Activated gamma-delta T cell treated with anti-CD3 and anti-CD28 coated beads, Interleukin-2, amount 50 U/mL, for 16 hours (primary cell): ENCODE measurements around the gene ARRDC2.
"Not testable (repeated sequence)": the region's sequence is repeated elsewhere in the genome, so short reads cannot be mapped to it uniquely, and the experiment has no call there.

Experiments used
- DNase-seq: peaks from one replicate; pipeline ENCODE4 v3.0.0-alpha.2; 2020; ENCODE audit warnings: low read depth

ARRDC2 gene

DNA sequence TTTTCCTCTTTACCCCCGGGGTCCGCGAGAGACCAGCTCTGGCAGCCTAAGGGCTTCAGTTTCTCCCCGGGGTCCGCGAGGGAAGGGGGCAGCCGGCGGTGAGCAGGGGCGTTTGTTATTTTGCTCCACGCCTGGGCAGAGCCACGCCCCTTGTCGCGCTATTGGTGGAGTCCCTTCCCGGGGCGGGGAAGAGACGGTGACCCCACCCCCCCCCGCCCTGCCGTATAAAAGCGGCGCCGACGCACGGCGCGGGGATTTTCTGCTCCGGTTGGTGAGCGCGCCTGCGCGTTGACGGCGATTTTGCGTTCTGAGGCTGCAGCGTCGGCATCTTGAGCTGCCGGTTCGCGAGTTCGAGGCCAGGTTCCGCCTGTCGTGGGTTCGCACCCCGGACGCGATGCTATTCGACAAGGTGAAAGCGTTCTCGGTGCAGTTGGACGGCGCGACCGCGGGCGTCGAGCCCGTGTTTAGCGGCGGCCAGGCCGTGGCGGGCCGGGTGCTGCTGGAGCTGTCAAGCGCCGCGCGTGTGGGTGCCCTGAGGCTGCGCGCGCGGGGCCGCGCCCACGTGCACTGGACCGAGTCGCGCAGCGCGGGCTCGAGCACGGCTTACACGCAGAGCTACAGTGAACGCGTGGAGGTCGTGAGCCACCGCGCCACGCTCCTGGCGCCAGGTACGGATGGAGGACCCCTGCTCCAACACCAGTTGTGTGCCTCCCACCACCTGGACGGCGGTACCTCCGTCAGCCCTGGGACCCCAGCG, at the start of gene ARRDC2:
ARRDC2 (plus strand) TSS at position 254 of the 757 bp plus-strand sequence; CDS start at position 395, 141 bp downstream.
- DNase-seq = peak; percentile 79

- no peak for DNase-seq
Measured at GRCh38 chr19:17963936-17964691, 43.9 kb upstream of the ARRDC2 start.

DNA sequence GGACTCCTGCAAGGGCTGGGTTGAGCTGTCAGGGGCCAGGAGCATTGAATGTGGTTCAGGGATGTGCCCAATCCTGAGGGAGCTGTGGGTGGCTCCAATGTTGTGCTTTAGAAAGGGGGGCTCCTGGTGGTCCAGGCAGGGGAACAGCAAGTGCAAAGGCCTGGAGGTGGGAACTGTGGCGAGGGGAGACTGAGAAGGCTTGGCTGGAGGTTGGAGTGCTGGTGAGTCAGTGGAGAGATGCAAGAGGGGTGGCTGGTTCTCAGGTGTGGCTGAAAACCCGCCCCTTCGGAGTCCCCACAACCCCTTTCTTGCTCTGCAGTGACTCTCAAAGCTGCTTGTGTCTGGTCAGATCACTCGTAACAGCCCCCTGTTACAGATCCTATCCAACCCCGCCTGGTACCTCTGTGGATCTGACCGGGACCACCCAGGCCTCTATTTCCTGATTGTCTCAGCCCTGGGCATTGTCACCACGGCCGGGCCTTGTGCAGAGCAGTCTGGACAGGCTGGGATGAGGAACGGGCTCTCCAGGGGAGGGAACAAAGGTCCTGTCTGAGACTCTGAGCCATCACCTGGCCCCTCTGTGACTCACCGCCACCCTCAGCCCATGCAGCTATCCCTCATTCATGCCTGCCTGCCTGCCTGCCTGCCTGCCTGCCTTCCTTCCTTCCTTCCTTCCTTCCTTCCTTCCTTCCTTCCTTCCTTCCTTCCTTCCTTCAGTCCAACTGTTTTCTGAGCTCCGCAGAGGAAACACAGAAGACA, 42.4 kb upstream of the ARRDC2 start:
- DNase-seq = no peak

GRCh38 chr19:17966129-17966483, 41.9 kb upstream of the ARRDC2 start:
- no peak for DNase-seq

- no peak for DNase-seq
Measured at GRCh38 chr19:17966550-17967256, 41.3 kb upstream of the ARRDC2 start, which contains the start of gene KCNN1. Gene KCNN1, plus strand, starts transcription at chr19:17967107. Its CDS starts 6,782 bp downstream, at chr19:17973889.

DNA sequence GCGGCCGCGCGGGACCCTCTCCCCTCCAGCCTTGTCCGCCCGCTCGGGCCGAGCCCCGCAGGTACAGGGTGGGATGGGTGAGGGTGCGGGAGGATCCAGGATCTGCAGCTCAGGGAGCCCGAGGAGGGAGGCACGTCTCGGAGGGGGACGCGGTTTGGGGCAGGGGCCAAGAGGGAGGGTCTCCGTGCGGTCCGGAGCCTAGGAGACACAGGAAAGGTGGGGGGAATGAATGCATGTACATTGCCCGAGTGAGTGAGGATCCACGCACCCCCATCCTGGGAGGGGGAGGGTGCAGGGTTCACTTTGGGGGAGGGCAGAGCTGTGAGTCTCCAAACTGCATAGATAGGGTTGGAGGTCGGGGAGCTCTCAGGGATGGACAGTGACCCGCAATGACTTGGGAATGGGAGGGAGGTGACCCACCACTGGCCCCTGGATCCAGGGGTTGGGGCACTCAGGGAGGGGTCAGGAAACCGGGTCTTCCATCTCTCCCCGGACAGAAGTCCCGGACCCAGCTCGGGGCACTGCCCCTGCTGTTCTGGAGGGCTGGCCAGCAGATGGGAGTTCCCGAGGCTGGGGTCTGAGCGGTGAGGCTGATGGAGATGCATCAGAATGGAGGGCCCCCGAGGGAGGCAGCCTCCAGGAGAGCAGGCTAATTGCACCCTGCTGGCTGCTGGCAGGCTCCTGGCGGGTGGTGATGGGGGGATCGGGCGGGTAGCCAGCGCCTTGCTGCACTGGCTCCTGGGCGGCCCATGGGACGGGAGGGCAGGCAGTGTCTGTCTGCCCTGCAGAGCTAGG, 40.5 kb upstream of the ARRDC2 start:
- DNase-seq = no peak

DNA sequence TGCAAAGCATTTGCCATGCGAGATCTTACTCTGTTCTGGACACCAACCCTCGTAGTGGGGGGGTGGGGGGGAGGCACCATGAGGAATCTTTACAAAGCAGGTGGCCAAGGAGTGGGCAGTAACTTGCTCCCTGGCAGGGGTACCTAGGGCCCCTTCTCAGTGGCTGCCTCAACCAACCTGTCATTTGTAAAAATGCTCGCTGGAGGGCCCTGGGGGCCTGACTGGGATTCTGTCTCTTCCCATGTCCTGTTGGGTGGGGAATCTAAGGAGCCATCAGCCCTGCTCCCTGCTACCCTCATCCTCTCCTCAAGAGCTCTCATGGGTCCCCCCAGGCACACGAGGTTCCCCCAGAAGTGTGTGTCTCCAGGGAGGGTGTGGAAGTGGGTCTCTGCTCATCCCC, 39.6 kb upstream of the ARRDC2 start:
- DNase-seq = no peak

DNA sequence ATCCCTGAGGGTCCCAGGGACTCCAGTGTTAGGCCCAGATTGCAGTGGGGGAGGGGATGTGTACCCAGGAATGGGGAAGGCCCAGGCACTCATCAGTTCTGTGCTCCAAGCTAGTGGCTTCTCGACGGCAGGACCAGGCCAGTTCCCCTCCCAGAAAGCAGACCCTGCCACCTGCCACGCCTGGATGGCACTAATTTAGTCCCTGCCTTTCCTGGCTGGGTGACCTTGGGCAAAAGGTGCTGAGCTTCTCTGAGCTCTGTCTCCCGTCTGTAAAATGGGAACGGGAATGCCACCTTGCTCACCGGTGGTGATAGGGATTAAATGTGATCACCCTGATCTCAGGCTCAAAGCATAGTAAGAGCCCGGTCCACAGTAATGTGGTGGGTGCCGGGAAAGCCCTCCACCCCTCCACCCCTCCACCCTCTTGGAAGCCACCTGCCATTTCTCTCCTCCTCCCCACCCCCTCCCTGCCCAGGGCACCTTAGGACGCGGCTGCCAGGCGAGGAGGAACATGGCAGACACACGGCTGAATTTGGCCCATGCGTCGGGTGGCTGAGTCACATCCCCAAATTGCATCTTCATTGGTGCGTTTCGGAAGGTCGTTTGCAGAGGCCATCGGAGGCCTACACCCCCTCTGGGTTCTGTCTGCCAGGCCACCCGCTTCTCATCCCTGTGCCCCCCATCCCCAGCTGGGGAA, 38.7 kb upstream of the ARRDC2 start:
- no peak for DNase-seq

GRCh38 chr19:17972230-17972629, 35.7 kb upstream of the ARRDC2 start:
- no peak for DNase-seq

- no peak for DNase-seq
Measured at GRCh38 chr19:17973759-17974158, 34.2 kb upstream of the ARRDC2 start.

- DNase-seq = no peak
Measured at GRCh38 chr19:17974551-17974950, 33.4 kb upstream of the ARRDC2 start.

GRCh38 chr19:17975032-17975431, 32.9 kb upstream of the ARRDC2 start:
- no peak for DNase-seq

- DNase-seq = no peak
Measured at GRCh38 chr19:17977021-17977420, 30.9 kb upstream of the ARRDC2 start.

- no peak for DNase-seq
Measured at GRCh38 chr19:17977488-17977887, 30.5 kb upstream of the ARRDC2 start.

GRCh38 chr19:17981611-17982010, 26.4 kb upstream of the ARRDC2 start:
- DNase-seq = no peak

- DNase-seq = no peak
Measured at GRCh38 chr19:17982430-17982829, 25.5 kb upstream of the ARRDC2 start.

GRCh38 chr19:17985037-17985818, 22.7 kb upstream of the ARRDC2 start:
- DNase-seq = no peak

GRCh38 chr19:17986569-17986968, 21.4 kb upstream of the ARRDC2 start:
- DNase-seq = not testable (repeated sequence)

- no peak for DNase-seq
Measured at GRCh38 chr19:17988161-17988560, 19.8 kb upstream of the ARRDC2 start.
